ENCODE results near the gene AHRR. TPM values are rescaled to one million over a fixed set of nuclear protein-coding genes. Genes with fewer than 3 reads are reported as not detected.
"Not testable (repeated sequence)": the region's sequence is repeated elsewhere in the genome, so short reads cannot be mapped to it uniquely, and the experiment has no call there.

The AHRR gene
- polyA plus RNA-seq, 3 donors = 0.15 TPM; not detected in 1

DNA sequence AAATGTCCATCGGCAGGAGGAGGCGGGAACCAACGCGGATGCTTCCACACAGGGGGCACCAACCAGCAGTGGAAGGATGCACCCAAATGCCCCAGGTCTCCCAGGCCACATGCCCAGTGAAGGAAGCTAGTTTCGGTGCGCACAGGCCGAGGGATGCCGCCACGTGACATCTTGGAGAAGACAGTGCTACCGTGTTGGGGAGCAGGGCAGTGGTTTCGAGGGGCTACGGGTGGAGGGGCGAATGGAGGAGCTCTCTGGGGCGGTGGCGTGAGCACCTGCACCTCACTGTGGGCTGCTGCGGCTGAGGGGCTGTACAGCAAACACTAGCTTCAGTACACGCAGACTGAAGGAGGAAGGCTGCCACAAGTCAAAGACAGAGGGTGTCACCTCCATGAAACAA, 26.7 kb upstream of the AHRR start:
- H3K9ac ChIP-seq (ENCODE audit: insufficient read depth, low read length, poor library complexity, severe bottlenecking); H3K4me3 ChIP-seq (replicated peaks in 1 of 3; ENCODE audit: low read depth in 2 of 3, low read length in 3 of 3); H3K4me2 ChIP-seq (replicated peaks; ENCODE audit: extremely low read depth, low read length, poor library complexity, severe bottlenecking); H2AFZ ChIP-seq (ENCODE audit: insufficient read depth, low read depth, low read length, poor library complexity, severe bottlenecking); H3K4me3 Mint-ChIP-seq; H3K27me3 ChIP-seq (ENCODE audit: control insufficient read depth in 2 of 2, insufficient read depth in 2 of 2, low read length in 2 of 2); H3K27me3 Mint-ChIP-seq (ENCODE audit: low read depth in 3 of 3); DNase-seq; H3K27ac ChIP-seq (ENCODE audit: low read depth in 1 of 2, low read length in 2 of 2); H3K9me3 ChIP-seq (replicated peaks in 1 of 2; ENCODE audit: control insufficient read depth in 1 of 2, insufficient read depth in 1 of 2, low read length in 2 of 2); intact Hi-C loops (cut with micrococcal nuclease); H3K79me2 ChIP-seq (ENCODE audit: insufficient read depth, low read length); H3K4me1 ChIP-seq (ENCODE audit: control insufficient read depth in 1 of 2, insufficient read depth in 2 of 2, low read length in 2 of 2): not testable (repeated sequence)
- 95% methylated on average over 12 of the region's 17 CpGs for WGBS (ENCODE audit: insufficient coverage)
- peaks cover 15% of the 10 kb centered on the region for H3K4me1 Mint-ChIP-seq
- H3K36me3 Mint-ChIP-seq = peaks cover 34 to 35% of the 10 kb centered on the region in 2 donors
- H3K27ac Mint-ChIP-seq = peak overlapping the region in 1 of 7 donors; percentile 55
- peaks cover 0 to 10% (median 8%) of the 10 kb centered on the region in 7 donors for H3K9me3 Mint-ChIP-seq
- H3K36me3 ChIP-seq (replicated peaks in 1 of 2; ENCODE audit: control insufficient read depth in 1 of 2, insufficient read depth in 2 of 2, low read length in 2 of 2) = peaks cover 10 to 17% of the 10 kb centered on the region in 2 donors
- peaks cover 50% of the 10 kb centered on the region for H4K20me1 ChIP-seq (ENCODE audit: insufficient read depth, low read length)

DNA sequence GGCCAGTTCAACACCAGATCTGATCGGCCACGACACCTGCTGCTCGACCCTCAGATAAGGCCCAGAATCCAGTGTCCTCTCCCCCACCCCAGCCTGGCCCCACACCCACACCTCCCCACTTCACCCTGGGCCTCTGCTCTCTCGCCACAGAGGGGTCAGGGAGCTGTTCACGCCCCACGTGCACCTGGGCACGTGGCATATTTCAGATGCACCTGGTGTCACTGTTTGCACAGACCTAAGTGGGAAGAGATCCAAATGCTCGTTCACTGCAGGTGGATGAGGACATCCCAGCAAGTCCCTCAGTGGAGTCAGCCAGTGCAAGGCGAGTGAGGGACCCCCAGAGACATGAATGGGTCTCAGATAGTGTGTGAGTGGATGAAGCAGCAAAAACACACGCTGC, 25.3 kb upstream of the AHRR start:
- H3K27me3 ChIP-seq (ENCODE audit: control insufficient read depth in 2 of 2, insufficient read depth in 2 of 2, low read length in 2 of 2); H3K9me3 ChIP-seq (replicated peaks in 1 of 2; ENCODE audit: control insufficient read depth in 1 of 2, insufficient read depth in 1 of 2, low read length in 2 of 2); intact Hi-C loops (cut with micrococcal nuclease); H3K79me2 ChIP-seq (ENCODE audit: insufficient read depth, low read length); H3K4me2 ChIP-seq (replicated peaks; ENCODE audit: extremely low read depth, low read length, poor library complexity, severe bottlenecking); H3K27ac ChIP-seq (ENCODE audit: low read depth in 1 of 2, low read length in 2 of 2); H3K9ac ChIP-seq (ENCODE audit: insufficient read depth, low read length, poor library complexity, severe bottlenecking); H3K27ac Mint-ChIP-seq; H3K27me3 Mint-ChIP-seq (ENCODE audit: low read depth in 3 of 3); H2AFZ ChIP-seq (ENCODE audit: insufficient read depth, low read depth, low read length, poor library complexity, severe bottlenecking); H3K4me3 ChIP-seq (replicated peaks in 1 of 3; ENCODE audit: low read depth in 2 of 3, low read length in 3 of 3); H3K4me3 Mint-ChIP-seq; H3K9me3 Mint-ChIP-seq; DNase-seq; H3K4me1 ChIP-seq (ENCODE audit: control insufficient read depth in 1 of 2, insufficient read depth in 2 of 2, low read length in 2 of 2): not testable (repeated sequence)
- peaks cover 15% of the 10 kb centered on the region for H3K4me1 Mint-ChIP-seq
- Histone ChIP-seq H4K20me1 (ENCODE audit: insufficient read depth, low read length) (peaks cover 57% of the 10 kb centered on the region), H3K36me3 (replicated peaks in 1 of 2; ENCODE audit: control insufficient read depth in 1 of 2, insufficient read depth in 2 of 2, low read length in 2 of 2) (peaks cover 7 to 13% of the 10 kb centered on the region in 2 donors)
- H3K36me3 Mint-ChIP-seq = peaks cover 25 to 29% of the 10 kb centered on the region in 2 donors
- WGBS (ENCODE audit: insufficient coverage) = 80% methylated on average over 7 of the region's 10 CpGs

DNA sequence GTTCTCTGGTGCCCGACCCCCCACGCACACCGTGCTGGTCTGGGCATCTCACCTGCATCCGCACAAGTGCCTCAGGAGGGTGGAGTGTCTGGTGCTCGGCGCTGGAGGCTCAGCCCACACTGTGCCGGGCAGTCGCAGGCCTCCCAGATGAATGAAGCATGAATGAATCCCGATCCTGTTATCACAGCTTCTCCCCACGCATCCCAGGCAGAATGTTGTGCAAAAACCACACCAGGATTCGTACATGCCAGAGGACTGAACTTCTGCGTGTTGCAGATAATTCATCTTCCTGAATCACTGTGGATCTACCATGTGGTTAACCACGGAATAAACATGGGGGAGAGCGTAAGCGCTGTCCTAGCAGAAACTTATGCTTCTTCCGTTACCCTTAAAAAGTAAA, 24.6 kb upstream of the AHRR start:
- H3K4me1 ChIP-seq (ENCODE audit: control insufficient read depth in 1 of 2, insufficient read depth in 2 of 2, low read length in 2 of 2); H2AFZ ChIP-seq (ENCODE audit: insufficient read depth, low read depth, low read length, poor library complexity, severe bottlenecking); H3K27ac ChIP-seq (ENCODE audit: low read depth in 1 of 2, low read length in 2 of 2); H3K27me3 Mint-ChIP-seq (ENCODE audit: low read depth in 3 of 3); H3K9me3 Mint-ChIP-seq; intact Hi-C loops (cut with micrococcal nuclease); H3K4me3 ChIP-seq (replicated peaks in 1 of 3; ENCODE audit: low read depth in 2 of 3, low read length in 3 of 3); H3K4me3 Mint-ChIP-seq; DNase-seq; H3K9ac ChIP-seq (ENCODE audit: insufficient read depth, low read length, poor library complexity, severe bottlenecking); H3K79me2 ChIP-seq (ENCODE audit: insufficient read depth, low read length); H3K27me3 ChIP-seq (ENCODE audit: control insufficient read depth in 2 of 2, insufficient read depth in 2 of 2, low read length in 2 of 2); H3K4me2 ChIP-seq (replicated peaks; ENCODE audit: extremely low read depth, low read length, poor library complexity, severe bottlenecking); H3K9me3 ChIP-seq (replicated peaks in 1 of 2; ENCODE audit: control insufficient read depth in 1 of 2, insufficient read depth in 1 of 2, low read length in 2 of 2): not testable (repeated sequence)
- H4K20me1 ChIP-seq (ENCODE audit: insufficient read depth, low read length) = peaks cover 58% of the 10 kb centered on the region
- peaks cover 15% of the 10 kb centered on the region for H3K4me1 Mint-ChIP-seq
- H3K36me3 ChIP-seq (replicated peaks in 1 of 2; ENCODE audit: control insufficient read depth in 1 of 2, insufficient read depth in 2 of 2, low read length in 2 of 2) = peaks cover 7 to 17% of the 10 kb centered on the region in 2 donors
- 59% methylated on average over 10 of the region's 16 CpGs for WGBS (ENCODE audit: insufficient coverage)
- H3K36me3 Mint-ChIP-seq = peaks cover 20 to 24% of the 10 kb centered on the region in 2 donors
- H3K27ac Mint-ChIP-seq = peak overlapping the region in 1 of 7 donors; percentile 57

DNA sequence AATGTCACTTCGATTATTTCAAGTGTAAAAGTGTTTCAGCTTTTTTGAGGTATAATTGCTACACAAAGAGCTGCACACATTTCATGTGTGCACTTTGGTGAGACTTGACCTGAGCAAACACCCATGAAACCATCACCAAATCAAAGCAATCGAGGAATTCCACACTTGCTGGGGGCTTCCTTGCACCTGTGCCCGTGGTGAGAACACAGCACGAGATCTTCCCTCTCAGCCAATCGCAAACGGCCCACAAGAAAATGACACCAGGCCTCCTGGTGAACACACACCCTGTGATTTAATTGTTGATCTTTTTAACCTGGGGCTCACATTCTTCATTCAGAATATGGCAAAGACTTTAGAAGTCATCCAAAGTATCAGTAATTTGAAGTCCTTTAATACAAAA, 24.1 kb upstream of the AHRR start:
- H3K4me1 ChIP-seq (ENCODE audit: control insufficient read depth in 1 of 2, insufficient read depth in 2 of 2, low read length in 2 of 2); intact Hi-C loops (cut with micrococcal nuclease); H3K27ac ChIP-seq (ENCODE audit: low read depth in 1 of 2, low read length in 2 of 2); H3K4me2 ChIP-seq (replicated peaks; ENCODE audit: extremely low read depth, low read length, poor library complexity, severe bottlenecking); H3K4me3 ChIP-seq (replicated peaks in 1 of 3; ENCODE audit: low read depth in 2 of 3, low read length in 3 of 3); H3K9me3 Mint-ChIP-seq; H2AFZ ChIP-seq (ENCODE audit: insufficient read depth, low read depth, low read length, poor library complexity, severe bottlenecking); H3K4me3 Mint-ChIP-seq; H3K79me2 ChIP-seq (ENCODE audit: insufficient read depth, low read length); DNase-seq; H3K27me3 ChIP-seq (ENCODE audit: control insufficient read depth in 2 of 2, insufficient read depth in 2 of 2, low read length in 2 of 2); H3K9ac ChIP-seq (ENCODE audit: insufficient read depth, low read length, poor library complexity, severe bottlenecking); H3K27me3 Mint-ChIP-seq (ENCODE audit: low read depth in 3 of 3); H3K9me3 ChIP-seq (replicated peaks in 1 of 2; ENCODE audit: control insufficient read depth in 1 of 2, insufficient read depth in 1 of 2, low read length in 2 of 2): not testable (repeated sequence)
- peaks cover 17 to 19% of the 10 kb centered on the region in 2 donors for H3K36me3 Mint-ChIP-seq
- H3K4me1 Mint-ChIP-seq = peaks cover 15% of the 10 kb centered on the region
- no CpG with 5 or more reads among the region's 6 CpGs for WGBS (ENCODE audit: insufficient coverage)
- peaks cover 59% of the 10 kb centered on the region for H4K20me1 ChIP-seq (ENCODE audit: insufficient read depth, low read length)
- H3K27ac Mint-ChIP-seq = peak overlapping the region in 1 of 7 donors; percentile 57
- peaks cover 7 to 14% of the 10 kb centered on the region in 2 donors for H3K36me3 ChIP-seq (replicated peaks in 1 of 2; ENCODE audit: control insufficient read depth in 1 of 2, insufficient read depth in 2 of 2, low read length in 2 of 2)
